ENCODE results near the gene CLEC4D. TPM values are rescaled to one million over a fixed set of nuclear protein-coding genes. Genes with fewer than 3 reads are reported as not detected.
"Not testable (repeated sequence)": the region's sequence is repeated elsewhere in the genome, so short reads cannot be mapped to it uniquely, and the experiment has no call there.

The CLEC4D gene
- total and polyA plus RNA-seq, 9 donors: 0.05 to 0.35 (median 0.15) TPM; not detected in 6

- intact Hi-C loops (cut with DNase I): no loop called here
- Histone ChIP-seq H3K27ac (no peak overlapping the region), H3K4me1 (ENCODE audit: insufficient read depth) (no peaks in the 10 kb centered on the region), H3K36me3 (no peaks in the 10 kb centered on the region), H3K27me3 (no peaks in the 10 kb centered on the region), H3K9me3 (no peaks in the 10 kb centered on the region), H3K4me3 (no peak overlapping the region)
- 56 to 68% (median 64%) methylated on average over 22 of the region's 22 CpGs for WGBS, 3 donors
- TF ChIP-seq POLR2A (IDR thresholded peaks at IDR 0.05): no peak
- no peak for TF ChIP-seq CTCF (IDR thresholded peaks at IDR 0.05)
- no peak for TF ChIP-seq EP300 (IDR thresholded peaks at IDR 0.05)
- DNase-seq: no peak
Measured at GRCh38 chr12:8564656-8565055, 51.4 kb downstream of the CLEC4D start.

GRCh38 chr12:8566052-8566451 is 52.7 kb downstream of the CLEC4D start:
- H3K4me1 ChIP-seq (ENCODE audit: insufficient read depth); H3K4me3 ChIP-seq; H3K36me3 ChIP-seq; H3K27ac ChIP-seq; H3K9me3 ChIP-seq; intact Hi-C loops (cut with DNase I); DNase-seq; H3K27me3 ChIP-seq: not testable (repeated sequence)
- 66 to 73% (median 73%) methylated on average over 2 of the region's 2 CpGs for WGBS, 3 donors

GRCh38 chr12:8566525-8566924 is 53.2 kb downstream of the CLEC4D start:
- no peak for DNase-seq
- H3K4me1 ChIP-seq (ENCODE audit: insufficient read depth): no peaks in the 10 kb centered on the region
- no peaks in the 10 kb centered on the region for H3K36me3 ChIP-seq
- no peak overlapping the region for H3K4me3 ChIP-seq
- intact Hi-C loops (cut with DNase I): no loop called here
- no peaks in the 10 kb centered on the region for H3K27me3 ChIP-seq
- no peaks in the 10 kb centered on the region for H3K9me3 ChIP-seq
- H3K27ac ChIP-seq: no peak overlapping the region
- TF ChIP-seq EP300 (IDR thresholded peaks at IDR 0.05) (no peak), CTCF (IDR thresholded peaks at IDR 0.05) (no peak), POLR2A (IDR thresholded peaks at IDR 0.05) (no peak)

Small RNA genes lying within 50 kb of the gene (small RNA-seq; reads per million reads assigned to genes)
- not detected for gene RNU6-275P

Other genes starting within 250 kb of the CLEC4D start
- gene CLEC6A, start 57.5 kb upstream of the CLEC4D start, total RNA-seq: under 1 TPM in 1 of 7 donors, not detected in 6; 0.23 TPM
- not detected for gene CLEC6A, start 57.5 kb upstream of the CLEC4D start, polyA plus RNA-seq
- 1 to 10 TPM in 3 of 7 donors, under 1 TPM in 3, not detected in 1; 0.35 to 2.8 (median 1.2) TPM for gene CLEC4E, start 27.4 kb downstream of the CLEC4D start, total RNA-seq
- gene CLEC4E, start 27.4 kb downstream of the CLEC4D start, polyA plus RNA-seq: 1 to 10 TPM in 1 of 2 donors, under 1 TPM in 1; 0.40 to 1.1 TPM
- not detected for gene AICDA, start 99.4 kb downstream of the CLEC4D start, total RNA-seq
- not detected for gene AICDA, start 99.4 kb downstream of the CLEC4D start, polyA plus RNA-seq
- gene MFAP5, start 149.3 kb downstream of the CLEC4D start, total RNA-seq: 1 to 10 TPM in 2 of 7 donors, under 1 TPM in 3, not detected in 2; 0.35 to 7.5 (median 0.72) TPM
- 100 to 1,000 TPM in 1 of 2 donors, under 1 TPM in 1; 0.46 to 106 TPM for gene MFAP5, start 149.3 kb downstream of the CLEC4D start, polyA plus RNA-seq
- 100 to 1,000 TPM in 1 of 7 donors, 10 to 100 TPM in 6; 32.3 to 118 (median 42.6) TPM for gene RIMKLB, start 184.5 kb downstream of the CLEC4D start, total RNA-seq
- gene RIMKLB, start 184.5 kb downstream of the CLEC4D start, polyA plus RNA-seq: 10 to 100 TPM; 36.0 to 50.9 TPM

Measured in ovary (tissue), 9 donors.